ENCODE measurements around the gene ABHD18.

DNA sequence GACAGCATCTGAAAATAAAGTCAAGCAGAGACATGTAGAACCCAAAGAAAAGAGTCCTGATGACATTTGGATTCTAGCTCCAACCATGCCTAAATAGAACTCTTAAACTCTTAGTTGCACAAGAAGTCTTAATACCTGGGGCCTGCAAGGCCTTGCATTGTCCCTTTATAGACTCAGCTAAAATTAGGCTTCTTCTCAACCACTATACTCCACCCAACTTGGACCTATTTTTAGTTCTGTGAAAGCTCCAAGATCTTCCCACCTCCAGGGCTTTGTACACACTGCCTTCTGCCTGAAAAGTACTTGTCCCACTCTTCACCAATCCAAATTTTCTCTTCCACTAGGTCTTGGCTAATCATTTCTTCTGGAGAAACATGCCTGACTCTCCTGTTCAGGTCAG is 48.1 kb upstream of the ABHD18 start:
- TF ChIP-seq, protein P1, sequence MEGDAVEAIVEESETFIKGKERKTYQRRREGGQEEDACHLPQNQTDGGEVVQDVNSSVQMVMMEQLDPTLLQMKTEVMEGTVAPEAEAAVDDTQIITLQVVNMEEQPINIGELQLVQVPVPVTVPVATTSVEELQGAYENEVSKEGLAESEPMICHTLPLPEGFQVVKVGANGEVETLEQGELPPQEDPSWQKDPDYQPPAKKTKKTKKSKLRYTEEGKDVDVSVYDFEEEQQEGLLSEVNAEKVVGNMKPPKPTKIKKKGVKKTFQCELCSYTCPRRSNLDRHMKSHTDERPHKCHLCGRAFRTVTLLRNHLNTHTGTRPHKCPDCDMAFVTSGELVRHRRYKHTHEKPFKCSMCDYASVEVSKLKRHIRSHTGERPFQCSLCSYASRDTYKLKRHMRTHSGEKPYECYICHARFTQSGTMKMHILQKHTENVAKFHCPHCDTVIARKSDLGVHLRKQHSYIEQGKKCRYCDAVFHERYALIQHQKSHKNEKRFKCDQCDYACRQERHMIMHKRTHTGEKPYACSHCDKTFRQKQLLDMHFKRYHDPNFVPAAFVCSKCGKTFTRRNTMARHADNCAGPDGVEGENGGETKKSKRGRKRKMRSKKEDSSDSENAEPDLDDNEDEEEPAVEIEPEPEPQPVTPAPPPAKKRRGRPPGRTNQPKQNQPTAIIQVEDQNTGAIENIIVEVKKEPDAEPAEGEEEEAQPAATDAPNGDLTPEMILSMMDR (IDR thresholded peaks at IDR 0.05), result no peak
- TF ChIP-seq EZH2 (IDR thresholded peaks at IDR 0.05) (no peak), EZH2phosphoT487 (IDR thresholded peaks at IDR 0.05) (no peak)

Measured in neural progenitor cell (in vitro differentiated cells).